Endothelial cell of umbilical vein (primary cell): ENCODE measurements around the gene RAB3C. TPM values are rescaled to one million over a fixed set of nuclear protein-coding genes. Genes with fewer than 3 reads are reported as not detected.

Experiments used
- BruUV-seq: library from RNA; stranded (reverse); fragments of 400-500 nt; replicated peaks from 2 replicates; lab custom pipeline; 2021; lab: Mats Ljungman, UMichigan
- CTCF ChIA-PET: fragments of 300-600, 350-600 bp; sonication (Branson Sonifier 250); formaldehyde crosslinking; loops from one replicate; lab custom pipeline; 2021; ENCODE audit warnings: antibody characterized with exemption, inconsistent platforms; lab: Charles Lee
- POLR2A ChIA-PET: fragments of 300-600, 350-600 bp; sonication (Branson Sonifier 250); formaldehyde crosslinking; loops from one replicate; lab custom pipeline; 2021; ENCODE audit warnings: antibody characterized with exemption, inconsistent platforms; lab: Charles Lee
- DNase-seq: peaks from one replicate; pipeline ENCODE4 v3.0.0-alpha.2; 2011; ENCODE audit warnings: low read depth, low spot score
- FAIRE-seq: peaks from 2 replicates; lab custom pipeline; 2011; peaks lifted over from hg19 to GRCh38; lab: Jason Lieb, UNC
- H2AFZ ChIP-seq: 2 replicates; pipeline ENCODE4 v1.6.0; 2012; ENCODE audit warnings: low read depth, low read length, control low read depth, inconsistent platforms
- H3K27ac ChIP-seq: 2 replicates; pipeline ENCODE4 v1.5.1; 2011; ENCODE audit warnings: low read depth, mild to moderate bottlenecking, control low read depth, low read length, moderate library complexity; ENCODE audit not compliant: insufficient read depth
- H3K27me3 ChIP-seq, 2 experiments: 2 replicates each; pipeline versions ENCODE4 v1.6.0 to v1.6.1; 2011; ENCODE audit warnings: low read length in 2 of 2, mixed read lengths in 1 of 2; ENCODE audit not compliant: control insufficient read depth in 2 of 2, insufficient read depth in 2 of 2
- H3K36me3 ChIP-seq, 2 experiments: 2 replicates in 1 of 2; 3 replicates in 1 of 2; pipeline ENCODE4 v1.5.1; 2011; ENCODE audit warnings: low read length in 2 of 2, mild to moderate bottlenecking in 1 of 2, moderate library complexity in 1 of 2; ENCODE audit not compliant: control insufficient read depth in 2 of 2, insufficient read depth in 2 of 2; ENCODE audit errors: extremely low read depth in 1 of 2
- H3K4me1 ChIP-seq: 3 replicates; pipeline ENCODE4 v1.5.1; 2011; ENCODE audit warnings: mild to moderate bottlenecking, low read length; ENCODE audit not compliant: control insufficient read depth, insufficient read depth; ENCODE audit errors: extremely low read depth
- H3K4me2 ChIP-seq: 2 replicates; pipeline ENCODE4 v1.6.1; 2011; ENCODE audit warnings: low read length, control low read depth, mixed read lengths; ENCODE audit not compliant: insufficient read depth
- H3K4me3 ChIP-seq, 3 experiments: fragments of 200-600 bp in 1 of 3; sonication (generic), shearing (Covaris generic) in 1 of 3; replicated peaks in 1 of 3; 2 replicates each; pipeline ENCODE4 v1.5.1; 2011 to 2016; ENCODE audit warnings: control low read depth in 3 of 3, low read length in 3 of 3, mild to moderate bottlenecking in 2 of 3, inconsistent platforms in 1 of 3, low read depth in 1 of 3, moderate library complexity in 1 of 3; ENCODE audit not compliant: insufficient read depth in 1 of 3
- H3K79me2 ChIP-seq: 2 replicates; pipeline ENCODE4 v1.6.0; 2012; ENCODE audit warnings: low read length, inconsistent platforms; ENCODE audit not compliant: control insufficient read depth, insufficient read depth
- H3K9ac ChIP-seq: replicated peaks from 2 replicates; pipeline ENCODE3; 2011; ENCODE audit warnings: low read length, control low read depth; ENCODE audit not compliant: insufficient read depth; ENCODE audit errors: extremely low read depth
- H3K9me1 ChIP-seq: replicated peaks from 3 replicates; pipeline ENCODE4 v1.6.0; 2011; ENCODE audit warnings: mild to moderate bottlenecking, low read length; ENCODE audit not compliant: control insufficient read depth, insufficient read depth; ENCODE audit errors: extremely low read depth
- H3K9me3 ChIP-seq: replicated peaks from 2 replicates; pipeline ENCODE4 v1.5.1; 2012; ENCODE audit warnings: low read length, inconsistent platforms; ENCODE audit not compliant: control insufficient read depth, insufficient read depth
- H4K20me1 ChIP-seq: replicated peaks from 2 replicates; pipeline ENCODE3; 2011; ENCODE audit warnings: mild to moderate bottlenecking, low read length; ENCODE audit not compliant: control insufficient read depth, insufficient read depth; ENCODE audit errors: extremely low read depth
- EZH2 ChIP-seq: IDR thresholded peaks from 2 replicates; pipeline ENCODE4 v1.6.1; 2012; ENCODE audit warnings: borderline replicate concordance, low read depth, mild to moderate bottlenecking, moderate library complexity, low read length, inconsistent platforms; ENCODE audit not compliant: severe bottlenecking
- FOS ChIP-seq: IDR thresholded peaks from 2 replicates; pipeline ENCODE4 v1.6.1; 2011; ENCODE audit warnings: mild to moderate bottlenecking, low read length, moderate library complexity, borderline replicate concordance; ENCODE audit not compliant: insufficient read depth
- GATA2 ChIP-seq: IDR thresholded peaks from 2 replicates; pipeline ENCODE4 v1.7.0; 2011; ENCODE audit warnings: low read depth, mild to moderate bottlenecking, moderate library complexity, mixed read lengths, low read length; ENCODE audit not compliant: insufficient read length, insufficient read depth
- MYC ChIP-seq: IDR thresholded peaks from one replicate; pipeline ENCODE4 v1.6.1; 2011; ENCODE audit warnings: mild to moderate bottlenecking, low read depth, low read length
- POLR2A ChIP-seq: IDR thresholded peaks from 2 replicates; pipeline ENCODE4 v1.6.1; 2012; ENCODE audit warnings: low read depth, mild to moderate bottlenecking, control low read depth, low read length
- dilution Hi-C: fragments of 300-500 bp; cut with MboI; formaldehyde crosslinking; loops from one replicate; pipeline ENCODE4 v1.15.0; 2019; ENCODE audit warnings: low sequenced_read_pairs; ENCODE audit not compliant: extremely low pct_ligation_motif_present
- intact Hi-C: fragments of 100-400 bp; cut with micrococcal nuclease; formaldehyde crosslinking; loops from one replicate; pipeline ENCODE4 v1.10.0; 2022
- polyA plus RNA-seq, 4 experiments: library from polyadenylated mRNA; depleted of rRNA in 3 of 4; stranded (reverse) in 3 of 4; unstranded in 1 of 4; fragments of >200 nt; gene quantifications; 2 replicates each; pipeline versions ENCODE4 v1.2.1 to v1.2.3, GENCODE V29; 2011 to 2012; ENCODE audit warnings: missing spikeins in 1 of 4
- total RNA-seq: library from RNA; stranded (reverse); gene quantifications from 2 replicates; pipeline ENCODE4 v1.2.3, GENCODE V29; 2021
- TF ChIP-seq, protein P1 (sequence below): IDR thresholded peaks from 2 replicates; pipeline ENCODE4 v1.6.1; 2011; ENCODE audit not compliant: insufficient read depth, insufficient read length

RAB3C gene
- total and polyA plus RNA-seq, 2 donors (not counting 3 experiments of a cell fraction or from before 2014, with no cell fraction given), result 0.04 to 0.66 TPM

DNA sequence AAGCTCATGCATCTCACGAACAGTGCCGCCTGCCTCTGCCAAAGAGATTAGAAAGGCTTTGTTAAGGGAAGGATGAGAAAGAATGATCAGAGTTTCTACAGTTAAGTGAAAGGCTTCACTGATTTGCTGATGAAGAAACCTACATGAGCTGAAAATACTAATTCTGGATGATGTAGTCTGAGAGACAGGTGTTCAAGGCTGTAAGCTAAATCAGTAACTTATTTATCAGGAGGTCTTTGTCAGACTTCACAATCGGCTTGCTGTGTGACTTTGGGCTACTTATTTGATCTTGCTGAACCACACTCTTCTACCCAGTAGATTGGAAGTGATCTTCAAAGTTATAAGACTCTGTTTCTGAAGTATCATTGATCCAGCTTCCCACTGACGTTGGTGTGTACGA is 264.2 kb downstream of the RAB3C start:
- H3K9me3 ChIP-seq, result no peaks in the 10 kb centered on the region
- FAIRE-seq, result no peak
- POLR2A ChIA-PET, result no interaction called here
- no peak overlapping the region for H3K9ac ChIP-seq
- DNase-seq, result no peak
- no peak overlapping the region for H3K4me2 ChIP-seq
- no peak overlapping the region for H2AFZ ChIP-seq
- H3K27ac ChIP-seq, result no peak overlapping the region
- no TSS peak for BruUV-seq
- peaks cover 3 to 8% of the 10 kb centered on the region in 2 experiments for H3K27me3 ChIP-seq
- TF ChIP-seq GATA2 (no peak), FOS (no peak), EZH2 (no peak)
- TF ChIP-seq, protein P1, sequence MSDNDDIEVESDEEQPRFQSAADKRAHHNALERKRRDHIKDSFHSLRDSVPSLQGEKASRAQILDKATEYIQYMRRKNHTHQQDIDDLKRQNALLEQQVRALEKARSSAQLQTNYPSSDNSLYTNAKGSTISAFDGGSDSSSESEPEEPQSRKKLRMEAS, result no peak
- CTCF ChIA-PET, result interaction anchor here (1.0 to 5.7 kb wide), 6 partner anchors 12 to 1549 kb away, joined by 4 to 203 read pairs (median 7); no protein-coding TSS in a partner anchor
- no peaks in the 10 kb centered on the region for H3K79me2 ChIP-seq
- no peaks in the 10 kb centered on the region for H3K9me1 ChIP-seq
- no peak overlapping the region for H3K4me3 ChIP-seq
- H4K20me1 ChIP-seq, result no peaks in the 10 kb centered on the region
- intact Hi-C loops, result no loop called here
- no peaks in the 10 kb centered on the region for H3K4me1 ChIP-seq
- no peaks in the 10 kb centered on the region for H3K36me3 ChIP-seq
- dilution Hi-C loops, result no loop called here

DNA sequence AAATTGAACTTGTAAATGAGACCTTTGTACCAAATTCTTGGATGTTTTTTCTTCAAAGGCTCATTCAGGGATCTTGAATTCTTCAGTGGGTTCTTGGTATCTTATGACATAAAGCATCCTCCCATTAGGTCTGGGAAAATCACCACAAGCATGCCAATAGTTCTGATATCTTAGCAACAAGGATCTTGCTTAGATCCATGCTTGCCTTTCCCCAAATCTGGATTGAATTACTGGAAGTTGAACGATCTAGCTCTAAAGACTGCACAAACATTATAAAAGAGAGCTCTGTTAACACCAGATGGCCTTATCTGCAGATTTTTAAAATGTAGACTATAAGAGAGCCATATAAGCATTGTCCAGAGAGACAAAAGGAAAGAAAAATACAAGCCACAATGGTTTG is 266.3 kb downstream of the RAB3C start:
- Histone ChIP-seq H3K4me1 (no peaks in the 10 kb centered on the region), H3K9ac (no peak overlapping the region), H3K36me3 (no peaks in the 10 kb centered on the region), H3K9me1 (no peaks in the 10 kb centered on the region), H3K9me3 (no peaks in the 10 kb centered on the region), H3K4me3 (no peak overlapping the region), H3K79me2 (no peaks in the 10 kb centered on the region), H3K27me3 (peaks cover 6 to 7% of the 10 kb centered on the region in 2 experiments), H2AFZ (no peak overlapping the region), H3K4me2 (no peak overlapping the region), H4K20me1 (no peaks in the 10 kb centered on the region), H3K27ac (no peak overlapping the region)
- FAIRE-seq, result no peak
- TF ChIP-seq FOS (no peak), POLR2A (no peak), EZH2 (no peak), MYC (no peak), GATA2 (no peak)
- TF ChIP-seq, protein P1, result no peak
- BruUV-seq, result no TSS peak
- no peak for DNase-seq
- ChIA-PET POLR2A (no interaction called here), CTCF (interaction anchor here (0.7 to 5.7 kb wide), 21 partner anchors 9 to 1555 kb away, joined by 3 to 203 read pairs (median 6); no protein-coding TSS in a partner anchor)
- dilution Hi-C loops, result no loop called here
- intact Hi-C loops, result no loop called here
